ENCODE results near the gene ICAM4. TPM values are rescaled to one million over a fixed set of nuclear protein-coding genes. Genes with fewer than 3 reads are reported as not detected.

Gene ICAM4
- total RNA-seq, 1 donor from 2014 or later, result not detected

- peaks cover 51% of the 10 kb centered on the region for H3K27me3 Mint-ChIP-seq (ENCODE audit: low read depth)
- H3K27ac Mint-ChIP-seq (ENCODE audit: unreplicated experiment), result peak overlapping the region; percentile 68
- no peak for DNase-seq (ENCODE audit: low spot score)
- H3K4me1 Mint-ChIP-seq (ENCODE audit: low read depth), result peaks cover 47% of the 10 kb centered on the region
- peak overlapping the region; percentile 83 for H3K4me3 Mint-ChIP-seq (ENCODE audit: unreplicated experiment)
- peaks cover 5% of the 10 kb centered on the region for H3K36me3 Mint-ChIP-seq (ENCODE audit: low read depth)
- H3K9me3 Mint-ChIP-seq (ENCODE audit: low read depth), result no peaks in the 10 kb centered on the region
- TF ChIP-seq CTCF (IDR thresholded peaks at IDR 0.05), result no peak
Measured at GRCh38 chr19:10290357-10290875, 3.7 kb downstream of the ICAM4 start.

- Mint-ChIP-seq H3K4me3 (ENCODE audit: unreplicated experiment) (peak overlapping the region; percentile 83), H3K9me3 (ENCODE audit: low read depth) (no peaks in the 10 kb centered on the region), H3K36me3 (ENCODE audit: low read depth) (peaks cover 3% of the 10 kb centered on the region), H3K27me3 (ENCODE audit: low read depth) (peaks cover 56% of the 10 kb centered on the region), H3K4me1 (ENCODE audit: low read depth) (peaks cover 53% of the 10 kb centered on the region), H3K27ac (ENCODE audit: unreplicated experiment) (no peak overlapping the region)
- no peak for DNase-seq (ENCODE audit: low spot score)
- no peak for TF ChIP-seq CTCF (IDR thresholded peaks at IDR 0.05)
Measured at GRCh38 chr19:10290876-10291553, 4.3 kb downstream of the ICAM4 start.

- Mint-ChIP-seq H3K36me3 (ENCODE audit: low read depth) (peaks cover 3% of the 10 kb centered on the region), H3K4me3 (ENCODE audit: unreplicated experiment) (peak overlapping the region; percentile 83), H3K27me3 (ENCODE audit: low read depth) (peaks cover 58% of the 10 kb centered on the region), H3K4me1 (ENCODE audit: low read depth) (peaks cover 48% of the 10 kb centered on the region), H3K27ac (ENCODE audit: unreplicated experiment) (no peak overlapping the region), H3K9me3 (ENCODE audit: low read depth) (no peaks in the 10 kb centered on the region)
- TF ChIP-seq CTCF (IDR thresholded peaks at IDR 0.05), result no peak
- DNase-seq (ENCODE audit: low spot score), result no peak
Measured at GRCh38 chr19:10291554-10292205, 4.9 kb downstream of the ICAM4 start.

- Mint-ChIP-seq H3K36me3 (ENCODE audit: low read depth) (peaks cover 3% of the 10 kb centered on the region), H3K4me1 (ENCODE audit: low read depth) (peaks cover 47% of the 10 kb centered on the region), H3K9me3 (ENCODE audit: low read depth) (no peaks in the 10 kb centered on the region), H3K27me3 (ENCODE audit: low read depth) (peaks cover 58% of the 10 kb centered on the region), H3K27ac (ENCODE audit: unreplicated experiment) (no peak overlapping the region), H3K4me3 (ENCODE audit: unreplicated experiment) (peak overlapping the region; percentile 83)
- DNase-seq (ENCODE audit: low spot score), result no peak
- no peak for TF ChIP-seq CTCF (IDR thresholded peaks at IDR 0.05)
Measured at GRCh38 chr19:10292206-10292788, 5.5 kb downstream of the ICAM4 start.

Data from chondrocyte (in vitro differentiated cells).